HepG2 (cell line): Measurements from ENCODE around the gene HEATR1. TPM values are rescaled to one million over a fixed set of nuclear protein-coding genes. Genes with fewer than 3 reads are reported as not detected.
A peak's percentile ranks its signal among the peaks of the same experiment; 100 is the strongest.

Experiments
- BRCA1 ChIP-seq: sonication (generic); formaldehyde crosslinking; IDR thresholded peaks from 2 replicates; pipeline ENCODE4 v1.4.0; 2020; ENCODE audit warnings: missing genetic modification reagents
- FOXA1 ChIP-seq, 2 experiments: fragments of 450-650 bp in 1 of 2; sonication (generic) in 1 of 2; formaldehyde crosslinking in 1 of 2; IDR thresholded peaks; 2 replicates each; pipeline versions ENCODE4 v1.4.0 to v1.6.1; 2016 to 2020; ENCODE audit warnings: missing genetic modification reagents in 1 of 2
- MIER2 ChIP-seq: IDR thresholded peaks from 2 replicates; pipeline ENCODE4 v1.6.1; 2016; ENCODE audit warnings: missing biosample characterization, missing genetic modification reagents
- ZFP36L1 ChIP-seq: sonication (generic); formaldehyde crosslinking; IDR thresholded peaks from 2 replicates; pipeline ENCODE4 v1.8.0; 2022; ENCODE audit warnings: mild to moderate bottlenecking, missing genetic modification reagents, moderate library complexity
- ZKSCAN8 ChIP-seq: IDR thresholded peaks from 2 replicates; pipeline ENCODE4 v1.6.1; 2016; ENCODE audit warnings: borderline replicate concordance, missing genetic modification reagents, missing compliant biosample characterization
- ZMAT3 ChIP-seq: sonication (generic); formaldehyde crosslinking; conservative IDR thresholded peaks from 2 replicates; pipeline ENCODE4 v1.7.0; 2021; ENCODE audit warnings: missing genetic modification reagents
- ZNF33B ChIP-seq: sonication (generic); formaldehyde crosslinking; IDR thresholded peaks from 2 replicates; pipeline ENCODE4 v1.5.1; 2020; ENCODE audit warnings: mild to moderate bottlenecking, missing genetic modification reagents
- ZNF382 ChIP-seq: sonication (generic); formaldehyde crosslinking; IDR thresholded peaks from 2 replicates; pipeline ENCODE4 v1.5.0; 2020; ENCODE audit warnings: missing genetic modification reagents, mild to moderate bottlenecking, borderline replicate concordance
- ZNF383 ChIP-seq: sonication (generic); formaldehyde crosslinking; IDR thresholded peaks from 2 replicates; pipeline ENCODE4 v1.4.0; 2020; ENCODE audit warnings: missing genetic modification reagents, mild to moderate bottlenecking, borderline replicate concordance
- ZNF672 ChIP-seq: sonication (generic); formaldehyde crosslinking; IDR thresholded peaks from 2 replicates; pipeline ENCODE4 v1.8.1; 2022; ENCODE audit warnings: missing genetic modification reagents
- polyA plus RNA-seq, 8 experiments: library from polyadenylated mRNA; depleted of rRNA in 3 of 8; stranded (reverse) in 7 of 8; unstranded in 1 of 8; fragments of >200 nt; fragmentation: Illumina TruSeq in 4 of 8; extraction: Trizol in 4 of 8; gene quantifications; 2 replicates each; pipeline versions ENCODE4 v1.2.1 to v1.2.3, GENCODE V29; 2011 to 2016; ENCODE audit warnings: low read depth in 4 of 8, missing spikeins in 1 of 8, mixed read lengths in 1 of 8; ENCODE audit not compliant: insufficient read depth in 1 of 8
- total RNA-seq, 5 experiments: library from RNA; depleted of rRNA; stranded (reverse); fragments of >200 nt; fragmentation: Illumina TruSeq; extraction: Trizol; gene quantifications; 2 replicates each; pipeline ENCODE4 v1.2.3, GENCODE V29; 2016; ENCODE audit warnings: low read depth in 1 of 5
- TF ChIP-seq, protein P1 (sequence below): IDR thresholded peaks from 2 replicates; pipeline ENCODE4 v1.6.1; 2016; ENCODE audit warnings: low read depth, missing genetic modification reagents, missing compliant biosample characterization
- TF ChIP-seq, protein P2 (sequence below): IDR thresholded peaks from 2 replicates; pipeline ENCODE4 v1.6.1; 2018; ENCODE audit warnings: missing genetic modification reagents, mild to moderate bottlenecking, missing compliant biosample characterization
- TF ChIP-seq, protein P3 (sequence below): sonication (generic); formaldehyde crosslinking; IDR thresholded peaks from 2 replicates; pipeline ENCODE4 v1.5.1; 2020; ENCODE audit warnings: mild to moderate bottlenecking, missing genetic modification reagents, borderline replicate concordance

HEATR1 gene
- total and polyA plus RNA-seq, 2 of the 13 experiments (the other 11 are each of a cell fraction or from before 2014, with no cell fraction given), result 10.2 to 45.8 TPM

DNA sequence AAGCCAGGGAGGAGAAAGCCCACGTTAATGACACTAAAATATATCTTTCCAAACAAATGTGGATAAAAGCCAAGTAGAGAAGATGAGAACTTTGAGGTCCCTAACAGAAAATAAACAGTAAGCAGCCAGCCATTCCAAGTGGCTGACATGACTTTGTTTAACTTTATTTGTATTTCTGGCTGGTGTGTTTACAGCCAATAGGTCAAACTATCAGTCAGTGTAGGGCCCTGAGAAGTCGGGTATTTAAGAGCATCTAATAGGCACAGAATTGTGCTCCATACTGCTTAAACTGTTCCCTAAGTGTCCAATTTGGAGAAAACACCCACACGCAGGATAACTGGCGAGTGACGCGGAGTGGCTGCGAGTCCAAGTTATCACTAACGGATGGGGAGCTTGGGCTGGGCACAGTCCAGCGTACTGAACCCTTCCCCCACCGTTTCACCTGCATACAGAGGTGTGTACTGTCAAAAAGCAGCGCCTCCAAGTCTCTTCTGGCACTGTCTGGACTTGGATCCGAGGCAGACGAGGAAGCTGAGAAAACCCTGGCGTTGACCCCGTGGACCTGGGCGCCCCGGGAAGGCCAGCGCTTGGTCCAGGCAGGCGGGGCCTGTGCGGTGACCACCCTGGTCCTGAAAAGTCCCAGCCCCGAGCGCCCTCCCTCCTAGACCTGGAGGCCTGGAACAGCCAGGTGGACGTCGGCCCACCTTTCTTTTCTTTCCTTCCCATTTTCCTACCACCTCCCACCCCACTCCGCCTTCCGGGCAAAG lies 81.2 kb downstream of the HEATR1 start (continued):
- TF ChIP-seq, protein P1, sequence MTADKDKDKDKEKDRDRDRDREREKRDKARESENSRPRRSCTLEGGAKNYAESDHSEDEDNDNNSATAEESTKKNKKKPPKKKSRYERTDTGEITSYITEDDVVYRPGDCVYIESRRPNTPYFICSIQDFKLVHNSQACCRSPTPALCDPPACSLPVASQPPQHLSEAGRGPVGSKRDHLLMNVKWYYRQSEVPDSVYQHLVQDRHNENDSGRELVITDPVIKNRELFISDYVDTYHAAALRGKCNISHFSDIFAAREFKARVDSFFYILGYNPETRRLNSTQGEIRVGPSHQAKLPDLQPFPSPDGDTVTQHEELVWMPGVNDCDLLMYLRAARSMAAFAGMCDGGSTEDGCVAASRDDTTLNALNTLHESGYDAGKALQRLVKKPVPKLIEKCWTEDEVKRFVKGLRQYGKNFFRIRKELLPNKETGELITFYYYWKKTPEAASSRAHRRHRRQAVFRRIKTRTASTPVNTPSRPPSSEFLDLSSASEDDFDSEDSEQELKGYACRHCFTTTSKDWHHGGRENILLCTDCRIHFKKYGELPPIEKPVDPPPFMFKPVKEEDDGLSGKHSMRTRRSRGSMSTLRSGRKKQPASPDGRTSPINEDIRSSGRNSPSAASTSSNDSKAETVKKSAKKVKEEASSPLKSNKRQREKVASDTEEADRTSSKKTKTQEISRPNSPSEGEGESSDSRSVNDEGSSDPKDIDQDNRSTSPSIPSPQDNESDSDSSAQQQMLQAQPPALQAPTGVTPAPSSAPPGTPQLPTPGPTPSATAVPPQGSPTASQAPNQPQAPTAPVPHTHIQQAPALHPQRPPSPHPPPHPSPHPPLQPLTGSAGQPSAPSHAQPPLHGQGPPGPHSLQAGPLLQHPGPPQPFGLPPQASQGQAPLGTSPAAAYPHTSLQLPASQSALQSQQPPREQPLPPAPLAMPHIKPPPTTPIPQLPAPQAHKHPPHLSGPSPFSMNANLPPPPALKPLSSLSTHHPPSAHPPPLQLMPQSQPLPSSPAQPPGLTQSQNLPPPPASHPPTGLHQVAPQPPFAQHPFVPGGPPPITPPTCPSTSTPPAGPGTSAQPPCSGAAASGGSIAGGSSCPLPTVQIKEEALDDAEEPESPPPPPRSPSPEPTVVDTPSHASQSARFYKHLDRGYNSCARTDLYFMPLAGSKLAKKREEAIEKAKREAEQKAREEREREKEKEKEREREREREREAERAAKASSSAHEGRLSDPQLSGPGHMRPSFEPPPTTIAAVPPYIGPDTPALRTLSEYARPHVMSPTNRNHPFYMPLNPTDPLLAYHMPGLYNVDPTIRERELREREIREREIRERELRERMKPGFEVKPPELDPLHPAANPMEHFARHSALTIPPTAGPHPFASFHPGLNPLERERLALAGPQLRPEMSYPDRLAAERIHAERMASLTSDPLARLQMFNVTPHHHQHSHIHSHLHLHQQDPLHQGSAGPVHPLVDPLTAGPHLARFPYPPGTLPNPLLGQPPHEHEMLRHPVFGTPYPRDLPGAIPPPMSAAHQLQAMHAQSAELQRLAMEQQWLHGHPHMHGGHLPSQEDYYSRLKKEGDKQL (CRISPR knock-in tag), result no peak
- TF ChIP-seq BRCA1 (CRISPR knock-in tag) (no peak), ZNF383 (no peak), ZNF382 (no peak), ZFP36L1 (CRISPR knock-in tag) (no peak), FOXA1 (IDR thresholded peaks at IDR 0.05) (no peak), FOXA1 (CRISPR knock-in tag; IDR thresholded peaks at IDR 0.05) (peak; percentile 20), ZNF672 (no peak), ZMAT3 (CRISPR knock-in tag) (no peak; the same call in 1 of the 2 replicates), ZNF33B (CRISPR knock-in tag) (0 out of 2 replicates have a peak, but pooled peaks have one; percentile 35), MIER2 (CRISPR knock-in tag) (peak; percentile 28; the same call in 1 of the 2 replicates), ZKSCAN8 (CRISPR knock-in tag) (0 out of 2 replicates have a peak, but pooled peaks have one; percentile 20)
- TF ChIP-seq, protein P2, sequence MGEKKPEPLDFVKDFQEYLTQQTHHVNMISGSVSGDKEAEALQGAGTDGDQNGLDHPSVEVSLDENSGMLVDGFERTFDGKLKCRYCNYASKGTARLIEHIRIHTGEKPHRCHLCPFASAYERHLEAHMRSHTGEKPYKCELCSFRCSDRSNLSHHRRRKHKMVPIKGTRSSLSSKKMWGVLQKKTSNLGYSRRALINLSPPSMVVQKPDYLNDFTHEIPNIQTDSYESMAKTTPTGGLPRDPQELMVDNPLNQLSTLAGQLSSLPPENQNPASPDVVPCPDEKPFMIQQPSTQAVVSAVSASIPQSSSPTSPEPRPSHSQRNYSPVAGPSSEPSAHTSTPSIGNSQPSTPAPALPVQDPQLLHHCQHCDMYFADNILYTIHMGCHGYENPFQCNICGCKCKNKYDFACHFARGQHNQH, result peak; percentile 72
- TF ChIP-seq, protein P3, sequence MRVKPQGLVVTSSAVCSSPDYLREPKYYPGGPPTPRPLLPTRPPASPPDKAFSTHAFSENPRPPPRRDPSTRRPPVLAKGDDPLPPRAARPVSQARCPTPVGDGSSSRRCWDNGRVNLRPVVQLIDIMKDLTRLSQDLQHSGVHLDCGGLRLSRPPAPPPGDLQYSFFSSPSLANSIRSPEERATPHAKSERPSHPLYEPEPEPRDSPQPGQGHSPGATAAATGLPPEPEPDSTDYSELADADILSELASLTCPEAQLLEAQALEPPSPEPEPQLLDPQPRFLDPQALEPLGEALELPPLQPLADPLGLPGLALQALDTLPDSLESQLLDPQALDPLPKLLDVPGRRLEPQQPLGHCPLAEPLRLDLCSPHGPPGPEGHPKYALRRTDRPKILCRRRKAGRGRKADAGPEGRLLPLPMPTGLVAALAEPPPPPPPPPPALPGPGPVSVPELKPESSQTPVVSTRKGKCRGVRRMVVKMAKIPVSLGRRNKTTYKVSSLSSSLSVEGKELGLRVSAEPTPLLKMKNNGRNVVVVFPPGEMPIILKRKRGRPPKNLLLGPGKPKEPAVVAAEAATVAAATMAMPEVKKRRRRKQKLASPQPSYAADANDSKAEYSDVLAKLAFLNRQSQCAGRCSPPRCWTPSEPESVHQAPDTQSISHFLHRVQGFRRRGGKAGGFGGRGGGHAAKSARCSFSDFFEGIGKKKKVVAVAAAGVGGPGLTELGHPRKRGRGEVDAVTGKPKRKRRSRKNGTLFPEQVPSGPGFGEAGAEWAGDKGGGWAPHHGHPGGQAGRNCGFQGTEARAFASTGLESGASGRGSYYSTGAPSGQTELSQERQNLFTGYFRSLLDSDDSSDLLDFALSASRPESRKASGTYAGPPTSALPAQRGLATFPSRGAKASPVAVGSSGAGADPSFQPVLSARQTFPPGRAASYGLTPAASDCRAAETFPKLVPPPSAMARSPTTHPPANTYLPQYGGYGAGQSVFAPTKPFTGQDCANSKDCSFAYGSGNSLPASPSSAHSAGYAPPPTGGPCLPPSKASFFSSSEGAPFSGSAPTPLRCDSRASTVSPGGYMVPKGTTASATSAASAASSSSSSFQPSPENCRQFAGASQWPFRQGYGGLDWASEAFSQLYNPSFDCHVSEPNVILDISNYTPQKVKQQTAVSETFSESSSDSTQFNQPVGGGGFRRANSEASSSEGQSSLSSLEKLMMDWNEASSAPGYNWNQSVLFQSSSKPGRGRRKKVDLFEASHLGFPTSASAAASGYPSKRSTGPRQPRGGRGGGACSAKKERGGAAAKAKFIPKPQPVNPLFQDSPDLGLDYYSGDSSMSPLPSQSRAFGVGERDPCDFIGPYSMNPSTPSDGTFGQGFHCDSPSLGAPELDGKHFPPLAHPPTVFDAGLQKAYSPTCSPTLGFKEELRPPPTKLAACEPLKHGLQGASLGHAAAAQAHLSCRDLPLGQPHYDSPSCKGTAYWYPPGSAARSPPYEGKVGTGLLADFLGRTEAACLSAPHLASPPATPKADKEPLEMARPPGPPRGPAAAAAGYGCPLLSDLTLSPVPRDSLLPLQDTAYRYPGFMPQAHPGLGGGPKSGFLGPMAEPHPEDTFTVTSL (CRISPR knock-in tag), result peak; percentile 24; the same call in 1 of the 2 replicates
